DOHH2 (cell line): ENCODE measurements around the gene SFPQ.

Experiments used
- H3F3A ChIP-seq: fragments of 200-600 bp; sonication (generic), shearing (Covaris generic); 2 replicates; pipeline ENCODE4 v1.6.0; 2016; ENCODE audit warnings: antibody characterized with exemption, mild to moderate bottlenecking; ENCODE audit not compliant: control insufficient read depth, insufficient read depth
- H3K27ac ChIP-seq: fragments of 200-600 bp; sonication (generic); 2 replicates; pipeline ENCODE4 v1.5.1; 2014; ENCODE audit warnings: low read depth, mild to moderate bottlenecking, low read length, moderate library complexity
- H3K27me3 ChIP-seq: fragments of 200-600 bp; sonication (generic); 2 replicates; pipeline ENCODE4 v1.6.1; 2014; ENCODE audit warnings: mild to moderate bottlenecking, low read length, mixed read lengths; ENCODE audit not compliant: control insufficient read depth
- H3K36me3 ChIP-seq: fragments of 200-600 bp; sonication (generic); 2 replicates; pipeline ENCODE4 v1.6.1; 2014; ENCODE audit warnings: mild to moderate bottlenecking, low read length, moderate library complexity, mixed read lengths; ENCODE audit not compliant: control insufficient read depth
- H3K4me1 ChIP-seq: fragments of 200-600 bp; sonication (generic); 2 replicates; pipeline ENCODE4 v1.6.1; 2014; ENCODE audit warnings: mild to moderate bottlenecking, low read length, mixed read lengths; ENCODE audit not compliant: control insufficient read depth
- H3K4me2 ChIP-seq: fragments of 200-600 bp; sonication (generic); 2 replicates; pipeline ENCODE4 v1.6.0; 2014; ENCODE audit warnings: mild to moderate bottlenecking, low read length, moderate library complexity
- H3K4me3 ChIP-seq: fragments of 200-600 bp; sonication (generic); 2 replicates; pipeline ENCODE4 v1.5.1; 2014; ENCODE audit warnings: mild to moderate bottlenecking, low read length, mixed read lengths
- H3K79me2 ChIP-seq: fragments of 200-600 bp; sonication (generic); 2 replicates; pipeline ENCODE4 v1.6.1; 2014; ENCODE audit warnings: mild to moderate bottlenecking, low read length, mixed read lengths; ENCODE audit not compliant: control insufficient read depth
- H3K9me2 ChIP-seq: fragments of 200-600 bp; sonication (generic); replicated peaks from 2 replicates; pipeline ENCODE4 v1.6.1; 2014; ENCODE audit warnings: mild to moderate bottlenecking, low read length, mixed read lengths; ENCODE audit not compliant: control insufficient read depth
- H3K9me3 ChIP-seq: fragments of 200-600 bp; sonication (generic); 2 replicates; pipeline ENCODE4 v1.6.1; 2014; ENCODE audit warnings: antibody characterized with exemption, low read length, mixed read lengths; ENCODE audit not compliant: control insufficient read depth, insufficient read depth
- H4K20me1 ChIP-seq: fragments of 200-600 bp; sonication (generic); 2 replicates; pipeline ENCODE4 v1.6.0; 2014; ENCODE audit warnings: low read depth, mild to moderate bottlenecking, antibody characterized with exemption, low read length, moderate library complexity; ENCODE audit not compliant: control insufficient read depth, insufficient read depth
- CTCF ChIP-seq: fragments of 200-600 bp; sonication (generic); IDR thresholded peaks from one replicate; pipeline ENCODE4 v1.5.1; 2014; ENCODE audit warnings: antibody characterized with exemption, mild to moderate bottlenecking, low read depth, low read length; ENCODE audit not compliant: poor library complexity, severe bottlenecking
- EZH2phosphoT487 ChIP-seq: fragments of 200-600 bp; sonication (generic); IDR thresholded peaks from 2 replicates; pipeline ENCODE4 v1.6.1; 2017; ENCODE audit warnings: borderline replicate concordance, mild to moderate bottlenecking, antibody characterized with exemption, low read length, moderate library complexity, mixed read lengths

SFPQ gene

GRCh38 chr1:35229587-35230360 lies 36.8 kb upstream of the SFPQ start:
- Histone ChIP-seq H3K9me2 (no peaks in the 10 kb centered on the region), H3K27ac (no peak overlapping the region), H3K9me3 (peaks cover 4% of the 10 kb centered on the region; the same call in 1 of the 2 replicates), H3K4me3 (no peak overlapping the region), H4K20me1 (no peaks in the 10 kb centered on the region), H3K27me3 (no peaks in the 10 kb centered on the region), H3K4me1 (no peaks in the 10 kb centered on the region), H3F3A (no peaks in the 10 kb centered on the region), H3K36me3 (no peaks in the 10 kb centered on the region), H3K79me2 (no peaks in the 10 kb centered on the region), H3K4me2 (no peak overlapping the region)
- TF ChIP-seq CTCF (no peak), EZH2phosphoT487 (no peak)

GRCh38 chr1:35226546-35226945 lies 33.6 kb upstream of the SFPQ start:
- Histone ChIP-seq H3K4me1 (no peaks in the 10 kb centered on the region), H3K36me3 (no peaks in the 10 kb centered on the region), H3K4me2 (no peak overlapping the region), H3K27me3 (no peaks in the 10 kb centered on the region), H4K20me1 (no peaks in the 10 kb centered on the region), H3K9me2 (no peaks in the 10 kb centered on the region), H3K79me2 (no peaks in the 10 kb centered on the region), H3K4me3 (no peak overlapping the region), H3F3A (no peaks in the 10 kb centered on the region), H3K27ac (no peak overlapping the region), H3K9me3 (peaks cover 4% of the 10 kb centered on the region; the same call in 1 of the 2 replicates)
- TF ChIP-seq CTCF, result no peak

- Histone ChIP-seq H4K20me1 (no peaks in the 10 kb centered on the region), H3K27me3 (no peaks in the 10 kb centered on the region), H3K4me2 (no peak overlapping the region), H3K9me2 (no peaks in the 10 kb centered on the region), H3K27ac (no peak overlapping the region), H3K4me1 (no peaks in the 10 kb centered on the region), H3F3A (no peaks in the 10 kb centered on the region), H3K9me3 (no peaks in the 10 kb centered on the region), H3K4me3 (no peak overlapping the region), H3K79me2 (no peaks in the 10 kb centered on the region), H3K36me3 (no peaks in the 10 kb centered on the region)
- no peak for TF ChIP-seq EZH2phosphoT487
- no peak for TF ChIP-seq CTCF
Observed at GRCh38 chr1:35223084-35223630, 30.2 kb upstream of the SFPQ start.
